AG10803 (cell line): Measurements from ENCODE around the gene VEZF1.
"Not testable (repeated sequence)": the region's sequence is repeated elsewhere in the genome, so short reads cannot be mapped to it uniquely, and the experiment has no call there.

Experiments
- DNase-seq: peaks from one replicate; pipeline ENCODE4 v3.0.0; 2010; ENCODE audit warnings: low read depth
- H3K4me3 ChIP-seq: 2 replicates; pipeline ENCODE4 v1.5.1; 2011; ENCODE audit warnings: mild to moderate bottlenecking, low read length, control low read depth
- CTCF ChIP-seq: conservative IDR thresholded peaks from 2 replicates; pipeline ENCODE4 v1.5.1; 2011; ENCODE audit warnings: mild to moderate bottlenecking, low read length, control low read depth, inconsistent platforms

VEZF1 gene

GRCh38 chr17:57963149-57963511 lies 24.9 kb downstream of the VEZF1 start:
- no peak for DNase-seq
- no peak for TF ChIP-seq CTCF
- H3K4me3 ChIP-seq = no peak overlapping the region

- DNase-seq = no peak
- TF ChIP-seq CTCF = no peak
- H3K4me3 ChIP-seq = no peak overlapping the region
Observed at GRCh38 chr17:57962279-57963148, 25.5 kb downstream of the VEZF1 start.

GRCh38 chr17:57959929-57960328 lies 28.1 kb downstream of the VEZF1 start:
- no peak overlapping the region for H3K4me3 ChIP-seq
- DNase-seq = no peak
- no peak for TF ChIP-seq CTCF

- not testable (repeated sequence) for DNase-seq, H3K4me3 ChIP-seq
Observed at GRCh38 chr17:57958391-57958790, 29.7 kb downstream of the VEZF1 start.

- no peak for TF ChIP-seq CTCF
Observed at GRCh38 chr17:57957886-57958285, 30.2 kb downstream of the VEZF1 start.

GRCh38 chr17:57957120-57957850 lies 30.8 kb downstream of the VEZF1 start:
- TF ChIP-seq CTCF = no peak
- no peak overlapping the region for H3K4me3 ChIP-seq
- DNase-seq = no peak

More at GRCh38 chr17:57957886-57958285, 30.2 kb downstream of the VEZF1 start:
- no peak for DNase-seq
- no peak overlapping the region for H3K4me3 ChIP-seq

- TF ChIP-seq CTCF = no peak
- DNase-seq = no peak
- H3K4me3 ChIP-seq = peak overlapping the region; percentile 80
Observed at GRCh38 chr17:57956291-57957119, 31.5 kb downstream of the VEZF1 start.
